IMR-90 (cell line): ENCODE measurements around the gene C10orf105. TPM values are rescaled to one million over a fixed set of nuclear protein-coding genes. Genes with fewer than 3 reads are reported as not detected.

Experiments used
- ATAC-seq: fragments of 200-7000 bp; cut with Tn5 transposase; 2 replicates; pipeline ENCODE4 v1.9.1; 2020; ENCODE audit warnings: low read depth, mild to moderate bottlenecking, moderate library complexity
- BruUV-seq: library from RNA; stranded (reverse); fragments of 400-500 nt; replicated peaks from 2 replicates; lab custom pipeline; 2021; lab: Mats Ljungman, UMichigan
- CTCF ChIA-PET: fragments of 300-600 bp; formaldehyde crosslinking; extraction: SDS; loops from one replicate; lab custom pipeline; 2021; ENCODE audit warnings: antibody characterized with exemption; lab: Yijun Ruan, JAX
- POLR2A ChIA-PET: fragments of 300-600 bp; sonication (Branson Sonifier 250); formaldehyde crosslinking; loops from one replicate; lab custom pipeline; 2022; ENCODE audit warnings: antibody characterized with exemption; ENCODE audit not compliant: unreplicated experiment; lab: Charles Lee
- DNase-seq: peaks from one replicate; pipeline ENCODE4 v3.0.0; 2013
- H2AFZ ChIP-seq: replicated peaks from 2 replicates; pipeline ENCODE3; 2013; ENCODE audit warnings: low read length, mild to moderate bottlenecking; ENCODE audit not compliant: poor library complexity
- H2AK5ac ChIP-seq: 2 replicates; pipeline ENCODE4 v1.6.1; 2013; ENCODE audit warnings: low read depth, low read length, inconsistent platforms
- H2AK9ac ChIP-seq: replicated peaks from 2 replicates; pipeline ENCODE3; 2013; ENCODE audit warnings: mild to moderate bottlenecking, low read depth, low read length, moderate library complexity; ENCODE audit not compliant: poor library complexity
- H2BK120ac ChIP-seq: 2 replicates; pipeline ENCODE4 v1.6.1; 2013; ENCODE audit warnings: low read depth, low read length, inconsistent platforms
- H2BK15ac ChIP-seq: 3 replicates; pipeline ENCODE4 v1.6.1; 2013; ENCODE audit warnings: low read depth, low read length, inconsistent platforms
- H2BK20ac ChIP-seq: 2 replicates; pipeline ENCODE4 v1.6.1; 2013; ENCODE audit warnings: low read depth, mild to moderate bottlenecking, inconsistent platforms, low read length, moderate library complexity
- H2BK5ac ChIP-seq: 2 replicates; pipeline ENCODE4 v1.6.1; 2013; ENCODE audit warnings: mild to moderate bottlenecking, low read depth, low read length, inconsistent platforms; ENCODE audit not compliant: poor library complexity, severe bottlenecking
- H3K14ac ChIP-seq: replicated peaks from 2 replicates; pipeline ENCODE4 v1.6.1; 2013; ENCODE audit warnings: low read depth, low read length, inconsistent platforms
- H3K18ac ChIP-seq: 2 replicates; pipeline ENCODE4 v1.6.1; 2013; ENCODE audit warnings: low read depth, low read length, control low read depth
- H3K23ac ChIP-seq: 2 replicates; pipeline ENCODE4 v1.6.1; 2013; ENCODE audit warnings: low read depth, low read length, inconsistent platforms
- H3K27ac ChIP-seq: 2 replicates; pipeline ENCODE4 v1.5.1; 2013; ENCODE audit warnings: mild to moderate bottlenecking, control low read depth, low read length; ENCODE audit not compliant: insufficient read depth
- H3K27me3 ChIP-seq: 2 replicates; pipeline ENCODE4 v1.6.1; 2013; ENCODE audit warnings: low read length; ENCODE audit not compliant: control insufficient read depth, insufficient read depth
- H3K36me3 ChIP-seq: 2 replicates; pipeline ENCODE4 v1.6.1; 2013; ENCODE audit warnings: low read length, mixed read lengths; ENCODE audit not compliant: control insufficient read depth, insufficient read depth
- H3K4ac ChIP-seq: 2 replicates; pipeline ENCODE4 v1.6.1; 2013; ENCODE audit warnings: low read depth, low read length, inconsistent platforms
- H3K4me1 ChIP-seq: 2 replicates; pipeline ENCODE4 v1.6.1; 2013; ENCODE audit warnings: low read length, mixed read lengths; ENCODE audit not compliant: control insufficient read depth, insufficient read depth
- H3K4me2 ChIP-seq: 2 replicates; pipeline ENCODE4 v1.6.1; 2013; ENCODE audit warnings: low read depth, mild to moderate bottlenecking, control low read depth, low read length, moderate library complexity
- H3K4me3 ChIP-seq: 2 replicates; pipeline ENCODE4 v1.5.1; 2013; ENCODE audit warnings: low read depth, mild to moderate bottlenecking, control low read depth, low read length, moderate library complexity; ENCODE audit not compliant: insufficient read depth
- H3K56ac ChIP-seq: 2 replicates; pipeline ENCODE4 v1.6.1; 2013; ENCODE audit warnings: low read length, inconsistent platforms; ENCODE audit not compliant: insufficient read depth; ENCODE audit errors: extremely low read depth
- H3K79me1 ChIP-seq, 2 experiments: 2 replicates each; pipeline ENCODE4 v1.6.1; 2013; ENCODE audit warnings: low read length in 2 of 2, inconsistent platforms in 1 of 2, low read depth in 1 of 2
- H3K9ac ChIP-seq: 2 replicates; pipeline ENCODE4 v1.6.1; 2013; ENCODE audit warnings: low read depth, low read length, control low read depth
- H3K9me1 ChIP-seq: 2 replicates; pipeline ENCODE4 v1.6.1; 2013; ENCODE audit warnings: low read length, inconsistent platforms; ENCODE audit not compliant: insufficient read depth
- H3K9me3 ChIP-seq: 2 replicates; pipeline ENCODE4 v1.6.1; 2013; ENCODE audit warnings: low read length; ENCODE audit not compliant: control insufficient read depth, insufficient read depth
- H4K20me1 ChIP-seq: 2 replicates; pipeline ENCODE4 v1.6.1; 2013; ENCODE audit warnings: low read length, inconsistent platforms; ENCODE audit not compliant: insufficient read depth
- H4K5ac ChIP-seq: 2 replicates; pipeline ENCODE4 v1.6.1; 2013; ENCODE audit warnings: mild to moderate bottlenecking, low read depth, low read length, control low read depth
- H4K8ac ChIP-seq, 2 experiments: 2 replicates each; pipeline ENCODE4 v1.6.1; 2013; ENCODE audit warnings: low read depth in 2 of 2, low read length in 2 of 2, control low read depth in 1 of 2, inconsistent platforms in 1 of 2
- H4K91ac ChIP-seq: 2 replicates; pipeline ENCODE4 v1.6.1; 2013; ENCODE audit warnings: low read depth, low read length, inconsistent platforms; ENCODE audit not compliant: insufficient read depth
- BHLHE40 ChIP-seq: fragments of 150-350 bp; IDR thresholded peaks from 2 replicates; pipeline ENCODE4 v1.6.1; 2016; ENCODE audit warnings: mild to moderate bottlenecking, low read depth, low read length
- CHD1 ChIP-seq: IDR thresholded peaks from 2 replicates; pipeline ENCODE4 v1.6.1; 2012; ENCODE audit warnings: low read depth, low read length, improper control_type of control experiment
- FOS ChIP-seq: fragments of 150-350 bp; IDR thresholded peaks from 2 replicates; pipeline ENCODE4 v1.6.1; 2016; ENCODE audit warnings: low read depth, low read length
- MAFK ChIP-seq: IDR thresholded peaks from 2 replicates; pipeline ENCODE4 v1.6.1; 2012; ENCODE audit warnings: low read depth, low read length, improper control_type of control experiment
- MAZ ChIP-seq: IDR thresholded peaks from 2 replicates; pipeline ENCODE4 v1.6.1; 2012; ENCODE audit warnings: low read depth, mild to moderate bottlenecking, low read length, improper control_type of control experiment, moderate library complexity, borderline replicate concordance
- MXI1 ChIP-seq: IDR thresholded peaks from 2 replicates; pipeline ENCODE4 v1.6.1; 2012; ENCODE audit warnings: low read depth, mild to moderate bottlenecking, low read length, moderate library complexity, borderline replicate concordance
- NFE2L2 ChIP-seq: fragments of 150-350 bp; IDR thresholded peaks from 2 replicates; pipeline ENCODE4 v1.6.1; 2016; ENCODE audit warnings: low read depth, mild to moderate bottlenecking, low read length
- POLR2A ChIP-seq: IDR thresholded peaks from 2 replicates; pipeline ENCODE4 v1.6.1; 2012; ENCODE audit warnings: mild to moderate bottlenecking, low read depth, low read length
- RCOR1 ChIP-seq: IDR thresholded peaks from 2 replicates; pipeline ENCODE4 v1.6.1; 2012; ENCODE audit warnings: mild to moderate bottlenecking, low read length, improper control_type of control experiment; ENCODE audit not compliant: insufficient replicate concordance
- SMC3 ChIP-seq: fragments of 150-350 bp; IDR thresholded peaks from 2 replicates; pipeline ENCODE4 v1.6.1; 2016; ENCODE audit warnings: low read depth, mild to moderate bottlenecking, antibody characterized with exemption, low read length, moderate library complexity
- WGBS, 2 experiments: methylation state at CpG; one replicate each; pipeline versions ENCODE4 v1.1.5 to v1.1.7; 2013; ENCODE audit warnings: missing lambda C conversion rate in 2 of 2; ENCODE audit not compliant: insufficient read length in 1 of 2; ENCODE audit errors: extremely low coverage in 2 of 2; 5-methylcytosine and 5-hydroxymethylcytosine counted together
- dilution Hi-C: fragments of 300-500 bp; cut with HindIII; formaldehyde crosslinking; loops from one replicate; pipeline ENCODE4 v1.14.3; 2018; ENCODE audit warnings: low sequenced_read_pairs; ENCODE audit not compliant: unreplicated experiment
- in situ Hi-C: fragments of 300-500 bp; cut with MboI; formaldehyde crosslinking; loops from 3 replicates; pipeline ENCODE4 v1.14.3; 2019; ENCODE audit warnings: low sequenced_read_pairs, inconsistent platforms, mixed read lengths
- intact Hi-C: fragments of 100-400 bp; cut with micrococcal nuclease; formaldehyde crosslinking; loops from 2 replicates; pipeline ENCODE4 v1.10.0; 2022
- polyA plus RNA-seq, 3 experiments: library from polyadenylated mRNA; depleted of rRNA; stranded (reverse); fragments of >200 nt; gene quantifications; 2 replicates each; pipeline ENCODE4 v1.2.3, GENCODE V29; 2012; ENCODE audit warnings: low replicate concordance in 1 of 3
- total RNA-seq: library from RNA; depleted of rRNA; stranded (reverse); fragments of >200 nt; gene quantifications from 2 replicates; pipeline ENCODE4 v1.2.3, GENCODE V29; 2012
- TF ChIP-seq, protein P1 (sequence below): fragments of 150-350 bp; IDR thresholded peaks from 2 replicates; pipeline ENCODE4 v1.6.1; 2016; ENCODE audit warnings: low read depth, mild to moderate bottlenecking, low read length, moderate library complexity, borderline replicate concordance
- TF ChIP-seq, protein P2 (sequence below): fragments of 150-350 bp; IDR thresholded peaks from 2 replicates; pipeline ENCODE4 v1.6.1; 2017; ENCODE audit warnings: mild to moderate bottlenecking, antibody characterized with exemption, low read length, low read depth

C10orf105 gene
- total and polyA plus RNA-seq, 2 of the 4 experiments (the other 2 are of a cell fraction) = under 0.01 TPM; not detected in 1

DNA sequence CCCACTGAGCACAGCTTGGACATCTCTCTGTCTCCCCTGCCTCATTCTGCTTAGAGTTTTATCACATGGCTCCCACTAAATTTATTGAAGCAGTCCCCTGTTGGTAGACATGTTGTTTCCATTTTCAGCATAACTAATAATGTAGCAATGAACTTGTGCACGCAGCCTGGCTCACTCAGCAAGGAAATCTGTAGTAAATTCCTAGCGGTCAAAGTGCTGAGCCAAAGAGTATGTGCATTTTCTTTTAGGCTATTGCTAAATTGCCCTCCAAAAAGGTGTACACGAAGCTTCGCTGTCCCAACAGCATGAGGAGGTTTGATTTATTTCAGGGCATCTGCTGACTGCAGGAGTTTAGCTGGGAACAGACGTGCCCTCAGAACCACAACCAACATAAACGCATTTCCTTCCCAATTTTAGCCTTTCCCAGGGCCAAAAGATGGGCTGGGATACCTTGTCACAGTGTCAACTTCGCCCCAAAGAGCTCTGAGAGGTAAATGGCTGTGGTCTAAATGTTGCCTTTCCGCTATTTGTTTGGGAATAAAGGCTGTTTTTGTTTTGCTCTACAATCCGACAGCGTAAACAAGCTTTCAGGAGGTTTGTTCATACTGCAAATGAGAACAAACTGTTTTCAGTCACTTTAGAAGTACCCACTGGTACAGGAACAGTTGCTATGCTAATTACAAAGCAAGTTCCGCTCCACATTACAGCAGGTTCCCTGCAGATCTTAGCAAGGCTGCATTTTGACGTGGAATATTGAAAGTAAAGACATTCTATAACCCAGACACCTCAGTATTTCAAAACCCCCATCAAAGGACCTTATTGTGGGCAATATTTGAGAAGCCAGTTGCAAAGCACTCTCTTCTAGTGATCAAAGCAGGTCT is 37.0 kb upstream of the C10orf105 start:
- Histone ChIP-seq H3K9ac (no peak overlapping the region), H2BK120ac (no peak overlapping the region), H3K27me3 (peaks cover 3% of the 10 kb centered on the region), H3K18ac (no peak overlapping the region), H4K20me1 (no peaks in the 10 kb centered on the region), H2AK9ac (no peak overlapping the region), H2BK20ac (peak overlapping the region; percentile 39; the same call in 1 of the 2 replicates), H2BK15ac (no peak overlapping the region; the same call in 2 of the 3 replicates), H3K79me1 (no peaks in the 10 kb centered on the region), H3K36me3 (peaks cover 9% of the 10 kb centered on the region; the same call in 1 of the 2 replicates), H4K5ac (no peak overlapping the region), H3K4me3 (no peak overlapping the region), H4K91ac (no peak overlapping the region), H3K56ac (no peak overlapping the region), H3K9me3 (no peaks in the 10 kb centered on the region), H4K8ac (no peak overlapping the region), H2AFZ (no peak overlapping the region), H2AK5ac (no peak overlapping the region), H3K27ac (no peak overlapping the region; the same call in 1 of the 2 replicates), H3K9me1 (peaks cover 19% of the 10 kb centered on the region), H3K23ac (no peak overlapping the region), H3K4me1 (peaks cover 10% of the 10 kb centered on the region; the same call in 1 of the 2 replicates), H2BK5ac (no peak overlapping the region), H3K4me2 (no peak overlapping the region), H3K4ac (no peak overlapping the region; the same call in 1 of the 2 replicates), H3K14ac (no peak overlapping the region)
- CTCF ChIA-PET = no interaction called here
- intact Hi-C loops (no loop called here), dilution Hi-C loops (no loop called here), in situ Hi-C loops (no loop called here)
- DNase-seq (no peak), ATAC-seq (no peak; the same call in 1 of the 2 replicates)
- 58% methylated on average over 5 of the region's 12 CpGs; no CpG with 5 or more reads in 1 of the 2 experiments for WGBS, 2 experiments
- POLR2A ChIA-PET = no interaction called here
- TF ChIP-seq SMC3 (no peak), RCOR1 (no peak), MAZ (no peak), FOS (no peak), NFE2L2 (no peak), MXI1 (no peak), CHD1 (no peak), POLR2A (no peak), MAFK (no peak), BHLHE40 (no peak)
- TF ChIP-seq, protein P1, sequence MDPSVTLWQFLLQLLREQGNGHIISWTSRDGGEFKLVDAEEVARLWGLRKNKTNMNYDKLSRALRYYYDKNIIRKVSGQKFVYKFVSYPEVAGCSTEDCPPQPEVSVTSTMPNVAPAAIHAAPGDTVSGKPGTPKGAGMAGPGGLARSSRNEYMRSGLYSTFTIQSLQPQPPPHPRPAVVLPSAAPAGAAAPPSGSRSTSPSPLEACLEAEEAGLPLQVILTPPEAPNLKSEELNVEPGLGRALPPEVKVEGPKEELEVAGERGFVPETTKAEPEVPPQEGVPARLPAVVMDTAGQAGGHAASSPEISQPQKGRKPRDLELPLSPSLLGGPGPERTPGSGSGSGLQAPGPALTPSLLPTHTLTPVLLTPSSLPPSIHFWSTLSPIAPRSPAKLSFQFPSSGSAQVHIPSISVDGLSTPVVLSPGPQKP = no peak
- TF ChIP-seq, protein P2, sequence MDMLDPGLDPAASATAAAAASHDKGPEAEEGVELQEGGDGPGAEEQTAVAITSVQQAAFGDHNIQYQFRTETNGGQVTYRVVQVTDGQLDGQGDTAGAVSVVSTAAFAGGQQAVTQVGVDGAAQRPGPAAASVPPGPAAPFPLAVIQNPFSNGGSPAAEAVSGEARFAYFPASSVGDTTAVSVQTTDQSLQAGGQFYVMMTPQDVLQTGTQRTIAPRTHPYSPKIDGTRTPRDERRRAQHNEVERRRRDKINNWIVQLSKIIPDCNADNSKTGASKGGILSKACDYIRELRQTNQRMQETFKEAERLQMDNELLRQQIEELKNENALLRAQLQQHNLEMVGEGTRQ = no peak
- BruUV-seq = no TSS peak
